K562 (cell line): ENCODE data around the gene ARL4C. TPM values are rescaled to one million over a fixed set of nuclear protein-coding genes. Genes with fewer than 3 reads are reported as not detected.

Source experiments
- ATAC-seq: fragments of 200-7000 bp; cut with Tn5 transposase; 3 replicates; pipeline ENCODE4 v1.9.1; 2020; ENCODE audit warnings: moderate library complexity
- BruUV-seq: library from RNA; stranded (reverse); fragments of 400-500 nt; replicated peaks from 2 replicates; lab custom pipeline; 2021; lab: Mats Ljungman, UMichigan
- CTCF ChIA-PET: fragments of 300-600 bp; formaldehyde crosslinking; extraction: SDS; loops from one replicate; lab custom pipeline; 2021; ENCODE audit warnings: low intra/inter-chr PET ratio; lab: Yijun Ruan, JAX
- POLR2A ChIA-PET: fragments of 300-600, 350-650 bp; sonication (Branson Sonifier 250); formaldehyde crosslinking; extraction: SDS; loops from one replicate; lab custom pipeline; 2021; ENCODE audit warnings: antibody characterized with exemption, inconsistent platforms; lab: Yijun Ruan, JAX
- DNase-seq, 4 experiments: peaks; one replicate each; pipeline versions ENCODE4 v3.0.0 to v3.0.0-alpha.2; 2011 to 2018; ENCODE audit warnings: low spot score in 3 of 4, mixed read lengths in 3 of 4; ENCODE audit errors: extremely low read depth in 1 of 4
- FAIRE-seq: peaks from 2 replicates; lab custom pipeline; 2011; peaks lifted over from hg19 to GRCh38; lab: Jason Lieb, UNC
- H2AFZ ChIP-seq: 2 replicates; pipeline ENCODE4 v1.6.0; 2011; ENCODE audit warnings: low read depth, low read length, control low read depth, inconsistent platforms
- H3K27ac ChIP-seq: fragments of 200-600 bp; 3 replicates; pipeline ENCODE4 v1.8.0; 2011; ENCODE audit warnings: low read depth, mild to moderate bottlenecking, control low read depth, inconsistent platforms, low read length, moderate library complexity, mixed read lengths; ENCODE audit errors: extremely low read depth
- H3K27me3 ChIP-seq, 2 experiments: fragments of 300-600 bp in 1 of 2; 2 replicates in 1 of 2; 3 replicates in 1 of 2; pipeline versions ENCODE4 v1.6.0 to v1.8.0; 2011; ENCODE audit warnings: inconsistent platforms in 2 of 2, low read length in 2 of 2, mild to moderate bottlenecking in 1 of 2, mixed read lengths in 1 of 2, moderate library complexity in 1 of 2; ENCODE audit not compliant: control insufficient read depth in 2 of 2, insufficient read depth in 2 of 2
- H3K36me3 ChIP-seq: fragments of 300-600 bp; 3 replicates; pipeline ENCODE4 v1.8.0; 2011; ENCODE audit warnings: mild to moderate bottlenecking, low read length, inconsistent platforms; ENCODE audit not compliant: control insufficient read depth, insufficient read depth
- H3K4me1 ChIP-seq, 2 experiments: fragments of 200-600 bp in 1 of 2; replicated peaks in 1 of 2; 2 replicates in 1 of 2; 3 replicates in 1 of 2; pipeline versions ENCODE4 v1.5.1 to v1.8.0; 2011; ENCODE audit warnings: inconsistent platforms in 2 of 2, low read length in 2 of 2, mild to moderate bottlenecking in 1 of 2, mixed read lengths in 1 of 2, moderate library complexity in 1 of 2; ENCODE audit not compliant: control insufficient read depth in 2 of 2, insufficient read depth in 2 of 2
- H3K4me2 ChIP-seq: 2 replicates; pipeline ENCODE4 v1.6.1; 2011; ENCODE audit warnings: low read length, control low read depth, inconsistent platforms, mixed read lengths; ENCODE audit not compliant: insufficient read depth
- H3K4me3 ChIP-seq: fragments of 200-600 bp; sonication (generic), shearing (Covaris generic); 2 replicates; pipeline ENCODE4 v1.5.1; 2016; ENCODE audit warnings: control low read depth, inconsistent platforms
- H3K79me2 ChIP-seq: fragments of 200-600 bp; 3 replicates; pipeline ENCODE4 v1.8.0; 2011; ENCODE audit warnings: low read length, inconsistent platforms; ENCODE audit not compliant: control insufficient read depth, insufficient read depth
- H3K9ac ChIP-seq, 2 experiments: 2 replicates each; pipeline versions ENCODE4 v1.6.0 to v1.6.1; 2011; ENCODE audit warnings: low read depth in 2 of 2, low read length in 2 of 2, control low read depth in 1 of 2, inconsistent platforms in 1 of 2, mild to moderate bottlenecking in 1 of 2, mixed read lengths in 1 of 2; ENCODE audit not compliant: insufficient read depth in 1 of 2
- H3K9me1 ChIP-seq: one replicate; pipeline ENCODE4 v1.6.0; 2011; ENCODE audit warnings: inconsistent platforms, mild to moderate bottlenecking, low read length, moderate library complexity; ENCODE audit not compliant: control insufficient read depth, insufficient read depth
- H3K9me3 ChIP-seq: replicated peaks from 2 replicates; pipeline ENCODE4 v1.5.1; 2011; ENCODE audit warnings: low read depth, low read length, inconsistent platforms; ENCODE audit not compliant: control insufficient read depth, insufficient read depth
- H4K20me1 ChIP-seq: replicated peaks from 2 replicates; pipeline ENCODE4 v1.6.1; 2011; ENCODE audit warnings: low read length, inconsistent platforms, mixed read lengths; ENCODE audit not compliant: control insufficient read depth, insufficient read depth
- BDP1 ChIP-seq: IDR thresholded peaks from 3 replicates; pipeline ENCODE4 v1.6.1; 2011; ENCODE audit not compliant: insufficient read length, insufficient read depth
- CBFB ChIP-seq: sonication (generic); formaldehyde crosslinking; IDR thresholded peaks from 2 replicates; pipeline ENCODE4 v1.4.0; 2020; ENCODE audit warnings: mild to moderate bottlenecking, missing genetic modification reagents
- EHMT2 ChIP-seq: fragments of 450-650 bp; IDR thresholded peaks from 2 replicates; pipeline ENCODE4 v1.6.1; 2018; ENCODE audit warnings: antibody characterized with exemption
- FOSL1 ChIP-seq: fragments of 200-800 bp; sonication (Bioruptor generic); conservative IDR thresholded peaks from 2 replicates; pipeline ENCODE4 v1.6.1; 2016; ENCODE audit warnings: missing genetic modification characterization, missing compliant biosample characterization
- NR4A1 ChIP-seq, 2 experiments: fragments of 250-450 bp in 1 of 2; fragments of 450-650 bp in 1 of 2; sonication (Bioruptor Pico) in 1 of 2; IDR thresholded peaks; 2 replicates each; pipeline versions ENCODE4 v1.4.0 to v1.6.1; 2016 to 2020; ENCODE audit warnings: mild to moderate bottlenecking in 2 of 2, missing compliant biosample characterization in 1 of 2, missing genetic modification characterization in 1 of 2, moderate library complexity in 1 of 2
- PREB ChIP-seq: sonication (generic); formaldehyde crosslinking; IDR thresholded peaks from 2 replicates; pipeline ENCODE4 v1.8.1; 2023; ENCODE audit warnings: mild to moderate bottlenecking, missing genetic modification reagents
- SLC30A9 ChIP-seq: fragments of 250-450 bp; sonication (Bioruptor Pico); IDR thresholded peaks from 2 replicates; pipeline ENCODE4 v1.8.0; 2022; ENCODE audit warnings: mild to moderate bottlenecking, moderate library complexity
- SMARCE1 ChIP-seq: fragments of 450-650 bp; IDR thresholded peaks from 2 replicates; pipeline ENCODE4 v1.7.1; 2016; ENCODE audit warnings: mild to moderate bottlenecking
- SRF ChIP-seq, 2 experiments: fragments of 250-450, 450-650 bp in 1 of 2; sonication (Bioruptor Pico) in 1 of 2; sonication (generic) in 1 of 2; formaldehyde crosslinking; IDR thresholded peaks; 2 replicates each; pipeline versions ENCODE4 v1.5.0 to v1.5.1; 2020 to 2022; ENCODE audit warnings: mild to moderate bottlenecking in 1 of 2, missing genetic modification reagents in 1 of 2
- SRSF9 ChIP-seq: fragments of 200-400 bp; formaldehyde crosslinking; IDR thresholded peaks from 2 replicates; pipeline ENCODE4 v1.6.1; 2017; ENCODE audit warnings: low read depth, low read length, borderline replicate concordance
- SUPT5H ChIP-seq: fragments of 450-650 bp; IDR thresholded peaks from 2 replicates; pipeline ENCODE4 v1.6.1; 2016
- ZBTB17 ChIP-seq: fragments of 450-650 bp; formaldehyde crosslinking; IDR thresholded peaks from 2 replicates; pipeline ENCODE4 v1.4.0; 2020; ENCODE audit warnings: mild to moderate bottlenecking
- ZNF444 ChIP-seq: fragments of 250-450 bp; sonication (Bioruptor Pico); IDR thresholded peaks from 2 replicates; pipeline ENCODE4 v1.4.0; 2020; ENCODE audit warnings: mild to moderate bottlenecking, moderate library complexity
- ZNF445 ChIP-seq: fragments of 250-450 bp; sonication (Bioruptor Pico); IDR thresholded peaks from 2 replicates; pipeline ENCODE4 v1.4.0; 2020; ENCODE audit warnings: low read depth, mild to moderate bottlenecking, moderate library complexity
- ZNF79 ChIP-seq: fragments of 250-450 bp; sonication (Bioruptor Pico); IDR thresholded peaks from 2 replicates; pipeline ENCODE4 v1.4.0; 2020; ENCODE audit warnings: low read depth, mild to moderate bottlenecking, moderate library complexity
- WGBS: fragments of 100-300 bp; shearing (Covaris generic); methylation state at CpG from one replicate; pipeline ENCODE4 v1.1.6; 2016; ENCODE audit warnings: low coverage, mixed read lengths; ENCODE audit not compliant: insufficient coverage; ENCODE audit errors: missing lambda C conversion rate; 5-methylcytosine and 5-hydroxymethylcytosine counted together
- in situ Hi-C: fragments of 300-500 bp; cut with MboI; formaldehyde crosslinking; loops from 4 replicates; pipeline ENCODE4 v1.15.0; 2018; ENCODE audit warnings: inconsistent platforms, mixed read lengths
- intact Hi-C: fragments of 100-400 bp; cut with micrococcal nuclease; formaldehyde crosslinking; loops from 2 replicates; pipeline ENCODE4 v1.14.2; 2022
- polyA plus RNA-seq, 8 experiments: library from polyadenylated mRNA; depleted of rRNA in 4 of 8; stranded (reverse) in 5 of 8; unstranded in 3 of 8; fragments of >200 nt; fragmentation: Nextera tagmentation in 2 of 8; fragmentation: Illumina TruSeq in 1 of 8; extraction: Ambion mirVana in 2 of 8; extraction: Trizol in 1 of 8; gene quantifications; 2 replicates each; pipeline versions ENCODE4 v1.2.1 to v1.2.3, GENCODE V29; 2011 to 2014; ENCODE audit warnings: inconsistent platforms in 1 of 8, missing spikeins in 1 of 8
- total RNA-seq, 7 experiments: library from RNA; depleted of rRNA in 6 of 7; stranded (reverse); fragments of >200 nt in 6 of 7; fragmentation: Illumina TruSeq in 2 of 7; extraction: Trizol in 2 of 7; gene quantifications; 2 replicates each; pipeline versions ENCODE4 v1.2.1 to v1.2.3, GENCODE V29; 2011 to 2021; ENCODE audit warnings: low replicate concordance in 1 of 7

The ARL4C gene
- total and polyA plus RNA-seq, 9 of the 15 experiments (the other 6 are each of a cell fraction or from before 2014, with no cell fraction given), result 0.03 to 0.11 (median 0.04) TPM; not detected in 5

GRCh38 chr2:234537929-234538328, 41.0 kb upstream of the ARL4C start:
- H3K36me3 ChIP-seq, result no peaks in the 10 kb centered on the region
- H3K4me1 ChIP-seq, result no peaks in the 10 kb centered on the region
- no peak overlapping the region for H3K4me2 ChIP-seq
- no peaks in the 10 kb centered on the region for H3K9me3 ChIP-seq
- FAIRE-seq (no peak), DNase-seq (no peak)
- no peaks in the 10 kb centered on the region for H3K27me3 ChIP-seq
- H3K27ac ChIP-seq, result no peak overlapping the region
- in situ Hi-C loops, result loop anchor here (25.0 kb wide), 1 partner anchor 676 kb away; the partner anchor contains the start of genes HJURP and MSL3B
- WGBS, result 0% methylated on average over 4 of the region's 4 CpGs
- H3K4me3 ChIP-seq, result no peak overlapping the region
- H2AFZ ChIP-seq, result no peak overlapping the region
- ChIA-PET POLR2A (no interaction called here), CTCF (no interaction called here)
- BruUV-seq, result no TSS peak
- intact Hi-C loops, result no loop called here
- no peaks in the 10 kb centered on the region for H4K20me1 ChIP-seq
- no peaks in the 10 kb centered on the region for H3K9me1 ChIP-seq
- H3K9ac ChIP-seq, result no peak overlapping the region
- no peaks in the 10 kb centered on the region for H3K79me2 ChIP-seq
- TF ChIP-seq SRF (CRISPR knock-in tag; IDR thresholded peaks at IDR 0.05), result no peak
- TF ChIP-seq SRSF9, result no peak
- TF ChIP-seq ZNF79 (CRISPR knock-in tag), result no peak
- no peak for TF ChIP-seq SLC30A9 (CRISPR knock-in tag)
- TF ChIP-seq CBFB (CRISPR knock-in tag), result no peak
- TF ChIP-seq EHMT2, result no peak
- no peak for TF ChIP-seq ZBTB17 (CRISPR knock-in tag)
- no peak for TF ChIP-seq SUPT5H
- no peak for TF ChIP-seq ZNF445 (CRISPR knock-in tag)
- TF ChIP-seq SMARCE1, result no peak
- TF ChIP-seq NR4A1 (CRISPR knock-in tag; IDR thresholded peaks at IDR 0.05), result no peak
- no peak for TF ChIP-seq NR4A1 (tag; IDR thresholded peaks at IDR 0.05)
- no peak for TF ChIP-seq FOSL1 (tag)
- no peak for TF ChIP-seq PREB (CRISPR knock-in tag)
- no peak for TF ChIP-seq BDP1
- no peak for TF ChIP-seq ZNF444 (CRISPR knock-in tag)
- TF ChIP-seq, all 486 proteins: peak for 0
- no peak for ATAC-seq
